CD14-positive monocyte (primary cell): ENCODE data around the gene NSF. TPM values are rescaled to one million over a fixed set of nuclear protein-coding genes. Genes with fewer than 3 reads are reported as not detected.

Experiments
- DNase-seq, 3 donors: peaks; one replicate each; pipeline ENCODE4 v3.0.0-alpha.2; 2011 to 2022
- H2AFZ ChIP-seq: 2 replicates; pipeline ENCODE4 v1.6.0; 2012; ENCODE audit warnings: mild to moderate bottlenecking, low read depth, low read length, inconsistent platforms; ENCODE audit not compliant: insufficient read depth, poor library complexity, severe bottlenecking
- H3K27ac ChIP-seq, 2 donors: 1 replicate in 1 of 2; 2 replicates in 1 of 2; pipeline ENCODE4 v1.5.1; 2012 to 2013; ENCODE audit warnings: low read length in 2 of 2, control low read depth in 1 of 2, inconsistent platforms in 1 of 2, low read depth in 1 of 2, mild to moderate bottlenecking in 1 of 2
- H3K27me3 ChIP-seq, 2 donors: one replicate each; pipeline versions ENCODE4 v1.6.0 to v1.6.1; 2011 to 2013; ENCODE audit warnings: low read length in 2 of 2; ENCODE audit not compliant: control insufficient read depth in 2 of 2, insufficient read depth in 2 of 2
- H3K36me3 ChIP-seq, 2 donors: replicated peaks in 1 of 2; 1 replicate in 1 of 2; 2 replicates in 1 of 2; pipeline versions ENCODE4 v1.5.1 to v1.6.1; 2012 to 2013; ENCODE audit warnings: low read length in 2 of 2, control low read depth in 1 of 2, inconsistent platforms in 1 of 2, mild to moderate bottlenecking in 1 of 2; ENCODE audit not compliant: insufficient read depth in 2 of 2, control insufficient read depth in 1 of 2
- H3K4me1 ChIP-seq, 2 donors: 1 replicate in 1 of 2; 2 replicates in 1 of 2; pipeline versions ENCODE4 v1.5.1 to v1.6.1; 2012 to 2013; ENCODE audit warnings: low read length in 2 of 2, control low read depth in 1 of 2, inconsistent platforms in 1 of 2, mild to moderate bottlenecking in 1 of 2, moderate library complexity in 1 of 2; ENCODE audit not compliant: insufficient read depth in 2 of 2, control insufficient read depth in 1 of 2
- H3K4me2 ChIP-seq: replicated peaks from 2 replicates; pipeline ENCODE3; 2012; ENCODE audit warnings: low read length, moderate library complexity, mild to moderate bottlenecking; ENCODE audit not compliant: poor library complexity, severe bottlenecking; ENCODE audit errors: extremely low read depth
- H3K4me3 ChIP-seq, 3 experiments: fragments of 200-600 bp in 1 of 3; sonication (generic) in 1 of 3; replicated peaks in 1 of 3; 1 replicate in 2 of 3; 2 replicates in 1 of 3; pipeline ENCODE4 v1.5.1; 2011 to 2013; ENCODE audit warnings: low read length in 3 of 3, mild to moderate bottlenecking in 3 of 3, control low read depth in 2 of 3, low read depth in 2 of 3, inconsistent platforms in 1 of 3, moderate library complexity in 1 of 3
- H3K79me2 ChIP-seq: 2 replicates; pipeline ENCODE4 v1.6.0; 2012; ENCODE audit warnings: mild to moderate bottlenecking, control low read depth, inconsistent platforms, low read length, moderate library complexity; ENCODE audit not compliant: insufficient read depth
- H3K9ac ChIP-seq: 2 replicates; pipeline ENCODE4 v1.6.0; 2017; ENCODE audit warnings: low read length, mild to moderate bottlenecking; ENCODE audit not compliant: insufficient read depth, poor library complexity, severe bottlenecking
- H3K9me3 ChIP-seq, 2 donors: replicated peaks in 1 of 2; 1 replicate in 1 of 2; 2 replicates in 1 of 2; pipeline versions ENCODE4 v1.5.1 to v1.6.1; 2012 to 2013; ENCODE audit warnings: low read length in 2 of 2, control low read depth in 1 of 2; ENCODE audit not compliant: control insufficient read depth in 1 of 2, insufficient read depth in 1 of 2
- H4K20me1 ChIP-seq: 2 replicates; pipeline ENCODE4 v1.6.0; 2012; ENCODE audit warnings: mild to moderate bottlenecking, low read length, control low read depth, moderate library complexity; ENCODE audit not compliant: insufficient read depth
- H3K27ac Mint-ChIP-seq, 7 donors: one replicate each; pipeline ENCODE4 v1.8.0; 2020; ENCODE audit warnings: mild to moderate bottlenecking in 7 of 7, mixed read lengths in 7 of 7, moderate library complexity in 6 of 7, inconsistent platforms in 2 of 7
- H3K27me3 Mint-ChIP-seq, 3 donors: one replicate each; pipeline ENCODE4 v1.8.0; 2021 to 2022; ENCODE audit warnings: low read depth in 3 of 3, mild to moderate bottlenecking in 3 of 3, mixed read lengths in 3 of 3, moderate library complexity in 3 of 3, inconsistent platforms in 1 of 3
- H3K36me3 Mint-ChIP-seq, 2 donors: one replicate each; pipeline ENCODE4 v1.8.0; 2020; ENCODE audit warnings: mixed read lengths in 2 of 2, inconsistent platforms in 1 of 2, mild to moderate bottlenecking in 1 of 2
- H3K4me1 Mint-ChIP-seq: one replicate; pipeline ENCODE4 v1.8.0; 2020; ENCODE audit warnings: mild to moderate bottlenecking, mixed read lengths
- H3K4me3 Mint-ChIP-seq, 2 donors: one replicate each; pipeline ENCODE4 v1.8.0; 2020; ENCODE audit warnings: mild to moderate bottlenecking in 2 of 2, mixed read lengths in 2 of 2, moderate library complexity in 1 of 2
- H3K9me3 Mint-ChIP-seq, 7 donors: one replicate each; pipeline ENCODE4 v1.8.0; 2020 to 2022; ENCODE audit warnings: mixed read lengths in 7 of 7, mild to moderate bottlenecking in 6 of 7, moderate library complexity in 6 of 7, inconsistent platforms in 2 of 7
- CTCF ChIP-seq: fragments of 200-600 bp; IDR thresholded peaks from one replicate; pipeline ENCODE4 v1.8.0; 2022; ENCODE audit warnings: antibody characterized with exemption, mild to moderate bottlenecking
- WGBS: methylation state at CpG from one replicate; pipeline ENCODE4 v1.1.5; 2013; ENCODE audit warnings: missing lambda C conversion rate; ENCODE audit not compliant: insufficient coverage; 5-methylcytosine and 5-hydroxymethylcytosine counted together
- intact Hi-C, 2 donors: fragments of 100-400 bp; cut with micrococcal nuclease; formaldehyde crosslinking; loops; one replicate each; pipeline versions ENCODE4 v1.15.0 to v1.15.1; 2023
- polyA plus RNA-seq, 3 donors: library from polyadenylated mRNA; depleted of rRNA in 1 of 3; unstranded in 2 of 3; stranded (reverse) in 1 of 3; fragments of 300-500 nt in 2 of 3; fragments of >200 nt in 1 of 3; fragmentation: Illumina TruSeq in 2 of 3; gene quantifications; 1 replicate in 2 of 3; 2 replicates in 1 of 3; pipeline ENCODE4 v1.2.3, GENCODE V29; 2012 to 2021

NSF gene
- polyA plus RNA-seq, 3 donors, result 22.5 to 63.2 (median 58.0) TPM

DNA sequence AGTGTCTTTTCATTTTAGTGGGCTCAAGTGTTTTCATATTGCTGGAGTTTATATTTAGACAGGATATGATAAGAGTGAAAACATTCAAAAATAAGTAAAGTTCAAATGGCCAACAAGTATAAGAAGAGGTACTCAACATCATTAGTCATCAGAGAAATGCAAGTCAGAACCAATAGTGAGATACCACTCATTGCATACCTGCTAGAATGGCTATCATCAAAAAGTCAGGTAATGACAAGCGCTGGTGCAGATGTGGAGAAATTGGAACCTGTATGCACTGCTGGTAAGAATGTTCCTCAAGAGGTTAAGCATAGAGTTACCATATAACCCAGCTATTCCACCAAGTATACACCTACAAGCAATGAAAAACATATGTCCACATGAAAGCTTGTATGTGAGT is 140.2 kb downstream of the NSF start:
- peaks cover 65 to 70% of the 10 kb centered on the region in 2 donors for H3K36me3 Mint-ChIP-seq
- H3K4me1 Mint-ChIP-seq, result peaks cover under 1% of the 10 kb centered on the region

GRCh38 chr17:46732160-46732559 is 141.7 kb downstream of the NSF start:
- H3K27ac ChIP-seq, result no peak overlapping the region
- no peaks in the 10 kb centered on the region for H3K9me3 Mint-ChIP-seq
- no peak overlapping the region for H2AFZ ChIP-seq
- H3K9me3 ChIP-seq, result no peaks in the 10 kb centered on the region
- no peak overlapping the region for H3K9ac ChIP-seq
- no peak overlapping the region for H3K27ac Mint-ChIP-seq
- H3K4me2 ChIP-seq, result no peak overlapping the region
- intact Hi-C loops, result no loop called here
- H3K36me3 ChIP-seq, result peaks cover 60 to 75% of the 10 kb centered on the region in 2 donors
- H3K36me3 Mint-ChIP-seq, result peaks cover 55 to 64% of the 10 kb centered on the region in 2 donors
- H4K20me1 ChIP-seq, result no peaks in the 10 kb centered on the region
- no peaks in the 10 kb centered on the region for H3K4me1 ChIP-seq
- H3K27me3 Mint-ChIP-seq, result peaks cover 0 to 2% (median 0%) of the 10 kb centered on the region in 3 donors
- no peaks in the 10 kb centered on the region for H3K27me3 ChIP-seq
- no peak for DNase-seq
- peaks cover 2% of the 10 kb centered on the region for H3K4me1 Mint-ChIP-seq
- H3K4me3 ChIP-seq, result no peak overlapping the region
- no peak for TF ChIP-seq CTCF
- no peaks in the 10 kb centered on the region for H3K79me2 ChIP-seq
- no CpG with 5 or more reads among the region's 1 CpG for WGBS
- no peak overlapping the region for H3K4me3 Mint-ChIP-seq

More for the DNA sequence above, 140.2 kb downstream of the NSF start:
- Histone ChIP-seq H3K4me3 (no peak overlapping the region), H3K9me3 (no peaks in the 10 kb centered on the region), H2AFZ (no peak overlapping the region), H3K4me2 (no peak overlapping the region), H3K36me3 (peaks cover 71 to 84% of the 10 kb centered on the region in 2 donors), H3K4me1 (no peaks in the 10 kb centered on the region), H3K79me2 (no peaks in the 10 kb centered on the region), H3K27ac (no peak overlapping the region), H3K27me3 (no peaks in the 10 kb centered on the region), H3K9ac (no peak overlapping the region), H4K20me1 (no peaks in the 10 kb centered on the region)
- H3K27ac Mint-ChIP-seq, result no peak overlapping the region
- H3K4me3 Mint-ChIP-seq, result no peak overlapping the region
- H3K27me3 Mint-ChIP-seq, result peaks cover 0 to 2% (median 0%) of the 10 kb centered on the region in 3 donors
- no peak for TF ChIP-seq CTCF
- no peak for DNase-seq
- WGBS, result no CpG with 5 or more reads among the region's 1 CpG
- H3K9me3 Mint-ChIP-seq, result no peaks in the 10 kb centered on the region
- intact Hi-C loops, result no loop called here
